Body of pancreas (tissue), 4 donors: Measurements from ENCODE around the gene NOTCH2. TPM values are rescaled to one million over a fixed set of nuclear protein-coding genes. Genes with fewer than 3 reads are reported as not detected.
A peak's percentile ranks its signal among the peaks of the same experiment; 100 is the strongest.

Experiments used
- ATAC-seq: fragments of 150-250 bp; one replicate; pipeline ENCODE4 v1.9.1; 2016
- DNase-seq, 4 donors: peaks; one replicate each; pipeline ENCODE4 v3.0.0-alpha.2; 2019
- H3K27ac ChIP-seq, 4 donors: fragments of 200-600 bp; sonication (generic); 1 replicate in 3 of 4; 2 replicates in 1 of 4; pipeline versions ENCODE4 v1.5.1 to v1.6.1; 2016 to 2019; ENCODE audit warnings: mild to moderate bottlenecking in 1 of 4, mixed read lengths in 1 of 4, moderate library complexity in 1 of 4
- H3K27me3 ChIP-seq, 2 donors: fragments of 200-600 bp; sonication (generic); one replicate each; pipeline ENCODE4 v1.6.0; 2016; ENCODE audit warnings: mild to moderate bottlenecking in 1 of 2
- H3K36me3 ChIP-seq, 2 donors: fragments of 200-600 bp; sonication (generic); replicated peaks in 1 of 2; 2 replicates each; pipeline ENCODE4 v1.5.1; 2016; ENCODE audit warnings: low read depth in 2 of 2; ENCODE audit not compliant: insufficient read depth in 1 of 2
- H3K4me1 ChIP-seq: fragments of 200-600 bp; sonication (generic); one replicate; pipeline ENCODE4 v1.6.0; 2016
- H3K4me3 ChIP-seq, 2 donors: fragments of 200-600 bp; sonication (generic); 1 replicate in 1 of 2; 2 replicates in 1 of 2; pipeline ENCODE4 v1.5.1; 2016 to 2019
- H3K9me3 ChIP-seq, 3 donors: fragments of 200-600 bp; sonication (generic); 1 replicate in 2 of 3; 2 replicates in 1 of 3; pipeline ENCODE4 v1.5.1; 2016
- POLR2A ChIP-seq, 3 donors: fragments of 450-650 bp; IDR thresholded peaks; one replicate each; pipeline ENCODE4 v1.6.1; 2016; ENCODE audit warnings: antibody characterized with exemption in 3 of 3, mild to moderate bottlenecking in 2 of 3
- WGBS, 2 donors: methylation state at CpG; one replicate each; pipeline ENCODE4 v1.1.5; 2017; 5-methylcytosine and 5-hydroxymethylcytosine counted together
- intact Hi-C: fragments of 100-400 bp; cut with DNase I; formaldehyde crosslinking; loops from one replicate; pipeline ENCODE4 v1.15.1; 2023
- total RNA-seq, 2 donors: library from RNA; depleted of rRNA; stranded (reverse); fragments of >200 nt; gene quantifications; one replicate each; pipeline ENCODE4 v1.1.0, GENCODE V29; 2016
- TF ChIP-seq, protein P1 (sequence below), 7 experiments: fragments of 450-650 bp in 4 of 7; fragments of 200-600 bp in 3 of 7; sonication (generic) in 3 of 7; IDR thresholded peaks; one replicate each; pipeline ENCODE4 v1.5.1; 2016 to 2019; ENCODE audit warnings: antibody characterized with exemption in 7 of 7

Gene NOTCH2
- total RNA-seq, 2 donors from 2014 or later = 39.6 to 65.9 TPM

GRCh38 chr1:119893238-119893791 lies 176.1 kb downstream of the NOTCH2 start:
- ATAC-seq = peak; percentile 34
- WGBS, 2 donors = 16 to 18% methylated on average over 5 to 6 of the region's 6 CpGs

GRCh38 chr1:119891386-119891785 lies 178.1 kb downstream of the NOTCH2 start:
- no peak for TF ChIP-seq POLR2A (IDR thresholded peaks at IDR 0.05)
- TF ChIP-seq, protein P1, sequence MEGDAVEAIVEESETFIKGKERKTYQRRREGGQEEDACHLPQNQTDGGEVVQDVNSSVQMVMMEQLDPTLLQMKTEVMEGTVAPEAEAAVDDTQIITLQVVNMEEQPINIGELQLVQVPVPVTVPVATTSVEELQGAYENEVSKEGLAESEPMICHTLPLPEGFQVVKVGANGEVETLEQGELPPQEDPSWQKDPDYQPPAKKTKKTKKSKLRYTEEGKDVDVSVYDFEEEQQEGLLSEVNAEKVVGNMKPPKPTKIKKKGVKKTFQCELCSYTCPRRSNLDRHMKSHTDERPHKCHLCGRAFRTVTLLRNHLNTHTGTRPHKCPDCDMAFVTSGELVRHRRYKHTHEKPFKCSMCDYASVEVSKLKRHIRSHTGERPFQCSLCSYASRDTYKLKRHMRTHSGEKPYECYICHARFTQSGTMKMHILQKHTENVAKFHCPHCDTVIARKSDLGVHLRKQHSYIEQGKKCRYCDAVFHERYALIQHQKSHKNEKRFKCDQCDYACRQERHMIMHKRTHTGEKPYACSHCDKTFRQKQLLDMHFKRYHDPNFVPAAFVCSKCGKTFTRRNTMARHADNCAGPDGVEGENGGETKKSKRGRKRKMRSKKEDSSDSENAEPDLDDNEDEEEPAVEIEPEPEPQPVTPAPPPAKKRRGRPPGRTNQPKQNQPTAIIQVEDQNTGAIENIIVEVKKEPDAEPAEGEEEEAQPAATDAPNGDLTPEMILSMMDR (IDR thresholded peaks at IDR 0.05) = no peak

More at GRCh38 chr1:119893238-119893791, 176.1 kb downstream of the NOTCH2 start:
- Histone ChIP-seq H3K4me1 (peaks cover 15% of the 10 kb centered on the region), H3K27ac (peak overlapping the region in 3 of 4 donors; percentile 44 to 59 (median 57)), H3K27me3 (no peaks in the 10 kb centered on the region), H3K9me3 (no peaks in the 10 kb centered on the region), H3K36me3 (no peaks in the 10 kb centered on the region), H3K4me3 (no peak overlapping the region)
- DNase-seq = peak in 1 of 4 donors; percentile 39
- intact Hi-C loops = no loop called here
- TF ChIP-seq, protein P1 (IDR thresholded peaks at IDR 0.05) = no peak
- TF ChIP-seq POLR2A (IDR thresholded peaks at IDR 0.05) = no peak

GRCh38 chr1:119888476-119888875 lies 181.0 kb downstream of the NOTCH2 start:
- no peaks in the 10 kb centered on the region for H3K27me3 ChIP-seq
- H3K9me3 ChIP-seq = no peaks in the 10 kb centered on the region
- intact Hi-C loops = no loop called here
- no peak overlapping the region for H3K4me3 ChIP-seq
- DNase-seq (no peak), ATAC-seq (no peak)
- H3K27ac ChIP-seq = no peak overlapping the region
- H3K36me3 ChIP-seq = no peaks in the 10 kb centered on the region
- TF ChIP-seq, protein P1 (IDR thresholded peaks at IDR 0.05) = no peak
- TF ChIP-seq POLR2A (IDR thresholded peaks at IDR 0.05) = no peak
- peaks cover 7% of the 10 kb centered on the region for H3K4me1 ChIP-seq

More at GRCh38 chr1:119891386-119891785, 178.1 kb downstream of the NOTCH2 start:
- Histone ChIP-seq H3K36me3 (no peaks in the 10 kb centered on the region), H3K9me3 (no peaks in the 10 kb centered on the region), H3K4me3 (no peak overlapping the region), H3K27me3 (no peaks in the 10 kb centered on the region), H3K4me1 (peaks cover 15% of the 10 kb centered on the region), H3K27ac (no peak overlapping the region)
- DNase-seq (no peak), ATAC-seq (no peak)
- intact Hi-C loops = no loop called here
- 90 to 91% methylated on average over 1 of the region's 1 CpG for WGBS, 2 donors

- TF ChIP-seq, protein P1 (IDR thresholded peaks at IDR 0.05) = no peak
- TF ChIP-seq POLR2A (IDR thresholded peaks at IDR 0.05) = no peak
- Histone ChIP-seq H3K36me3 (no peaks in the 10 kb centered on the region), H3K4me1 (no peaks in the 10 kb centered on the region), H3K27ac (no peak overlapping the region), H3K9me3 (no peaks in the 10 kb centered on the region), H3K4me3 (no peak overlapping the region), H3K27me3 (no peaks in the 10 kb centered on the region)
- ATAC-seq = no peak
- DNase-seq = no peak
- intact Hi-C loops = no loop called here
Observed at GRCh38 chr1:119887427-119887826, 182.0 kb downstream of the NOTCH2 start.
